AG10803 (cell line): ENCODE measurements around the gene MED16.

Experiments used
- DNase-seq: peaks from one replicate; pipeline ENCODE4 v3.0.0; 2010; ENCODE audit warnings: low read depth
- H3K4me3 ChIP-seq: 2 replicates; pipeline ENCODE4 v1.5.1; 2011; ENCODE audit warnings: mild to moderate bottlenecking, low read length, control low read depth
- CTCF ChIP-seq: conservative IDR thresholded peaks from 2 replicates; pipeline ENCODE4 v1.5.1; 2011; ENCODE audit warnings: mild to moderate bottlenecking, low read length, control low read depth, inconsistent platforms

Gene MED16

GRCh38 chr19:867301-867793 lies 25.6 kb downstream of the MED16 start:
- no peak overlapping the region for H3K4me3 ChIP-seq
- DNase-seq: no peak
- TF ChIP-seq CTCF: no peak

GRCh38 chr19:866769-867300 lies 26.2 kb downstream of the MED16 start:
- no peak for TF ChIP-seq CTCF
- no peak overlapping the region for H3K4me3 ChIP-seq
- no peak for DNase-seq

GRCh38 chr19:863315-863620 lies 29.7 kb downstream of the MED16 start:
- TF ChIP-seq CTCF: no peak
- no peak for DNase-seq
- no peak overlapping the region for H3K4me3 ChIP-seq

GRCh38 chr19:862581-863314 lies 30.2 kb downstream of the MED16 start:
- DNase-seq: no peak
- no peak for TF ChIP-seq CTCF
- no peak overlapping the region for H3K4me3 ChIP-seq

- TF ChIP-seq CTCF: no peak
- H3K4me3 ChIP-seq: no peak overlapping the region
- DNase-seq: no peak
Measured at GRCh38 chr19:861756-862580, 31.0 kb downstream of the MED16 start.

- no peak for DNase-seq
- TF ChIP-seq CTCF: no peak
- no peak overlapping the region for H3K4me3 ChIP-seq
Measured at GRCh38 chr19:861141-861755, 31.7 kb downstream of the MED16 start.
